Astrocyte of the spinal cord (primary cell): Measurements from ENCODE around the gene CACNA1F.
A peak's percentile ranks its signal among the peaks of the same experiment; 100 is the strongest.

Experiments used
- DNase-seq: peaks from one replicate; pipeline ENCODE4 v3.0.0; 2011; ENCODE audit warnings: low read depth, low spot score
- H3K4me3 ChIP-seq: 2 replicates; pipeline ENCODE4 v1.5.1; 2011; ENCODE audit warnings: low read depth, mild to moderate bottlenecking, low read length, moderate library complexity
- CTCF ChIP-seq: IDR thresholded peaks from 2 replicates; pipeline ENCODE4 v1.5.1; 2012; ENCODE audit warnings: low read depth, mild to moderate bottlenecking, low read length, inconsistent platforms
- in situ Hi-C: cut with HindIII; loops from 2 replicates; pipeline ENCODE4 v1.10.0; 2017; ENCODE audit warnings: low sequenced_read_pairs

CACNA1F gene

GRCh38 chrX:49166914-49167739 lies 66.0 kb downstream of the CACNA1F start:
- TF ChIP-seq CTCF, result no peak
- peak overlapping the region; percentile 38 for H3K4me3 ChIP-seq
- peak; percentile 87 for DNase-seq
- in situ Hi-C loops, result no loop called here

GRCh38 chrX:49165901-49166881 lies 66.9 kb downstream of the CACNA1F start:
- peak; percentile 12 for TF ChIP-seq CTCF
- peak; percentile 77 for DNase-seq
- peak overlapping the region; percentile 38 for H3K4me3 ChIP-seq
- in situ Hi-C loops, result no loop called here

GRCh38 chrX:49164589-49165360 lies 68.4 kb downstream of the CACNA1F start:
- no peak for DNase-seq

GRCh38 chrX:49163555-49164419 lies 69.4 kb downstream of the CACNA1F start:
- peak; percentile 46 for TF ChIP-seq CTCF
- peak; percentile 76 for DNase-seq
- H3K4me3 ChIP-seq, result peak overlapping the region; percentile 34
- in situ Hi-C loops, result no loop called here

More at GRCh38 chrX:49164589-49165360, 68.4 kb downstream of the CACNA1F start:
- H3K4me3 ChIP-seq, result no peak overlapping the region
- TF ChIP-seq CTCF, result no peak
- in situ Hi-C loops, result no loop called here

- peak within 1 kb of the TSS; percentile 34 for H3K4me3 ChIP-seq
- DNase-seq, result no peak
- no peak for TF ChIP-seq CTCF
- in situ Hi-C loops, result no loop called here
These were observed 70.5 kb downstream of the CACNA1F start, which contains the start of gene MAGIX for GRCh38 chrX:49162620-49163019. TSS of gene MAGIX (plus strand) at chrX:49162758. CDS start at chrX:49162890, 132 bp downstream.
